AG04450 (cell line): ENCODE results near the gene ADORA2A. TPM values are rescaled to one million over a fixed set of nuclear protein-coding genes. Genes with fewer than 3 reads are reported as not detected.

ENCODE experiments used
- CTCF ChIA-PET: fragments of 300-600, 350-600 bp; formaldehyde crosslinking; extraction: SDS; loops from one replicate; lab custom pipeline; 2022; ENCODE audit warnings: antibody characterized with exemption, inconsistent platforms; lab: Charles Lee
- POLR2A ChIA-PET: fragments of 350-600 bp; formaldehyde crosslinking; extraction: SDS; loops from one replicate; lab custom pipeline; 2021; ENCODE audit warnings: antibody characterized with exemption, inconsistent platforms; lab: Yijun Ruan, JAX
- DNase-seq: peaks from one replicate; pipeline ENCODE4 v3.0.0-alpha.2; 2011; ENCODE audit warnings: low read depth, low spot score
- H3K27ac ChIP-seq: one replicate; pipeline ENCODE4 v1.5.1; 2012; ENCODE audit warnings: low read depth, low read length, control low read depth
- H3K27me3 ChIP-seq: one replicate; pipeline ENCODE4 v1.6.0; 2012; ENCODE audit warnings: low read length; ENCODE audit not compliant: control insufficient read depth, insufficient read depth
- H3K4me3 ChIP-seq: 2 replicates; pipeline ENCODE4 v1.5.1; 2011; ENCODE audit warnings: mild to moderate bottlenecking, low read depth, low read length, control low read depth
- H3K9me3 ChIP-seq: 2 replicates; pipeline ENCODE4 v1.5.1; 2012; ENCODE audit warnings: low read length; ENCODE audit not compliant: control insufficient read depth, insufficient read depth
- CTCF ChIP-seq: IDR thresholded peaks from 2 replicates; pipeline ENCODE4 v1.5.1; 2011; ENCODE audit warnings: low read depth, low read length, control low read depth, inconsistent platforms
- polyA minus RNA-seq: library from RNA; depleted of rRNA, polyadenylated mRNA; stranded (reverse); fragments of >200 nt; gene quantifications from 2 replicates; pipeline ENCODE4 v1.2.3, GENCODE V29; 2011; rRNA and poly(A)+ RNA removed
- polyA plus RNA-seq: library from polyadenylated mRNA; depleted of rRNA; stranded (reverse); fragments of >200 nt; gene quantifications from 2 replicates; pipeline ENCODE4 v1.2.3, GENCODE V29; 2011; rRNA removed

Gene ADORA2A
- 0.16 and 0.19 TPM in 2 replicates for polyA plus RNA-seq
- 0.83 and 1.2 TPM in 2 replicates for polyA minus RNA-seq

DNA sequence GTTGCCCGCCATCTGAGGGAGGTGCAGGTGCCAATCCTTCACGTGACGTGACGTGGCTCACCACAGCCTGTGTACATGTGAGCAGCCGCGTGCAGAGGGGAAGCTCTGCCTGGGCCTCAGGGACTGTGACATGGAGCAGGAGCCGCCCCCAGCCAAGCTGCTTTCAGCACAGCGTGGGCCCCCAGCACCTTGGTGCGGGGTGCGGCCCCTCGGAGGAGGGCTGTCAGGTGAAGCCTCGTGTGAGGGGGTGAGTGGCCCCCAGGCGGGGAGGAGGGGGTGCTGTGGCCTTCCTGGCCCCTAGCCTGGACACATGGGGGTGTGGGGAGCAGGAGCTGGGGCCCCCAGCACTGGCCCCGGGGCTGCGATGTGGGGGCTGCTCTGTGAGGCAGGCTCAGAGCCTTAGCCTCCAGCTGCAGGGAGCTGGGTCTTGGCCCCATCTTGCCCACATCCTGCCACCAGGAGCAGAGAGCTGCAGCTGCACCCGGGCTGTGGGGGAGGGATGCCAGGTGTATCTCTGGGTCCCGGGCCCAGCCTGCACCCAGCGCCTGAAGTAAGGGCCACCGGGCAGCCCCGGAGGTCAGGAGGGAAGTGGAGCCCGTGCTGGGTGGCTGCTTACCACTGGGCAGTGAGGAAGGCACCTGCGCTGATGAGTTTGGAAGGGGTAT is at the start of gene ADORA2A:
Gene ADORA2A, plus strand, starts transcription at position 100 of the 665 bp plus-strand sequence. CDS start 5,806 bp downstream, outside the sequence.
- ChIA-PET CTCF (no interaction called here), POLR2A (interaction anchor here (0.5 to 0.6 kb wide), 2 partner anchors 50 to 128 kb away, joined by 3 to 4 read pairs; no protein-coding TSS in a partner anchor)
- Histone ChIP-seq H3K27ac (no peak within 1 kb of the TSS), H3K9me3 (no peaks in the 10 kb centered on the region; the same call in 1 of the 2 replicates), H3K4me3 (no peak within 1 kb of the TSS), H3K27me3 (peaks cover 38% of the 10 kb centered on the region)
- TF ChIP-seq CTCF = no peak
- no peak for DNase-seq

GRCh38 chr22:24379536-24379935 is 47.9 kb upstream of the ADORA2A start:
- POLR2A ChIA-PET = no interaction called here
- no peak overlapping the region for H3K27ac ChIP-seq
- no peak overlapping the region for H3K4me3 ChIP-seq
- H3K9me3 ChIP-seq = no peaks in the 10 kb centered on the region
- CTCF ChIA-PET = no interaction called here
- no peak for TF ChIP-seq CTCF
- no peaks in the 10 kb centered on the region for H3K27me3 ChIP-seq
- DNase-seq = no peak

DNA sequence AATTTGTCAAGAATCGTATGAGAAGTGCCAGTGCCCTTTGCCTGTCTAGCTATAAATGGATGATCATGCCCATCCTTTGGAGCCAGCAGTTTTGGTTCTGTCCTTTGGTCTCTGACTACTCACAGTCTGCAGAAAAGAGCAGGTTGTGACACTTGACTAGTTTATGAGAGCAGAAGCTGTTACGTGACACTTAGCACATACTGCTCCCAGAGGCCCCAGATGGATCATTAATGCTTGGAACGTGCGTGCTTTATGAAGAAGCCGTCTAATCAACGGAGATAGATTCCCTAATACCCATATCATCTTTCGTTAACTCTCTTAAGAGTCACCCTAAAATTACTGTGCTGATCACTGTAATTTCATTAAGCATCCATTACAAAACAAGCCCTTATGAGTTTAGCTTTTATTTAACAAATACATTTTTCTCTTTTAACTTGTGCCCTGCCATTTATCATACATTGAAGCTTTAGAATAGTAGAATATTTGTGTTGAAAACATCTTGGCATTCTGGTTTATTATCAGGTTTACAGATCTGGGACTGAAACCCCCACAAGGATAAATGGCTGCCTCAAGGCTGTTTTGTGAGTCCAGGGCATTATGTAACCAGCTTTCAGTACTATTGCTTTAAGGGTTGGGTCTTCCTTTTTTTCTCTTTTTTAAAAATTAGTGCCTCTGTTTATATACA is 47.0 kb upstream of the ADORA2A start:
- H3K27ac ChIP-seq = no peak overlapping the region
- no peaks in the 10 kb centered on the region for H3K9me3 ChIP-seq
- TF ChIP-seq CTCF = no peak
- no peaks in the 10 kb centered on the region for H3K27me3 ChIP-seq
- H3K4me3 ChIP-seq = no peak overlapping the region
- ChIA-PET POLR2A (no interaction called here), CTCF (interaction anchor here (0.6 to 1.0 kb wide), 2 partner anchors 92 to 146 kb away, joined by 3 read pairs; no protein-coding TSS in a partner anchor)
- no peak for DNase-seq

GRCh38 chr22:24380905-24381230 is 46.5 kb upstream of the ADORA2A start:
- H3K4me3 ChIP-seq = no peak overlapping the region
- H3K27ac ChIP-seq = no peak overlapping the region
- no peaks in the 10 kb centered on the region for H3K9me3 ChIP-seq
- no peak for DNase-seq
- ChIA-PET CTCF (interaction anchor here (0.6 to 1.0 kb wide), 2 partner anchors 93 to 145 kb away, joined by 3 read pairs; no protein-coding TSS in a partner anchor), POLR2A (interaction anchor here (0.6 kb wide), 1 partner anchor 92 kb away, joined by 3 read pairs; no protein-coding TSS in a partner anchor)
- no peaks in the 10 kb centered on the region for H3K27me3 ChIP-seq
- TF ChIP-seq CTCF = no peak

- Histone ChIP-seq H3K27ac (no peak overlapping the region), H3K4me3 (no peak overlapping the region), H3K27me3 (no peaks in the 10 kb centered on the region), H3K9me3 (no peaks in the 10 kb centered on the region)
- no peak for TF ChIP-seq CTCF
- ChIA-PET CTCF (interaction anchor here (0.6 kb wide), 1 partner anchor 140 kb away, joined by 4 read pairs; no protein-coding TSS in a partner anchor), POLR2A (interaction anchor here (0.6 kb wide), 1 partner anchor 78 kb away, joined by 7 read pairs; no protein-coding TSS in a partner anchor)
- no peak for DNase-seq
Observed at GRCh38 chr22:24383061-24383460, 44.3 kb upstream of the ADORA2A start.
